ENCODE data around the gene LAMA2. TPM values are rescaled to one million over a fixed set of nuclear protein-coding genes. Genes with fewer than 3 reads are reported as not detected.

LAMA2 gene
- polyA plus RNA-seq, 1 of the 3 experiments (the other 2 are of a cell fraction) = 0.92 TPM

DNA sequence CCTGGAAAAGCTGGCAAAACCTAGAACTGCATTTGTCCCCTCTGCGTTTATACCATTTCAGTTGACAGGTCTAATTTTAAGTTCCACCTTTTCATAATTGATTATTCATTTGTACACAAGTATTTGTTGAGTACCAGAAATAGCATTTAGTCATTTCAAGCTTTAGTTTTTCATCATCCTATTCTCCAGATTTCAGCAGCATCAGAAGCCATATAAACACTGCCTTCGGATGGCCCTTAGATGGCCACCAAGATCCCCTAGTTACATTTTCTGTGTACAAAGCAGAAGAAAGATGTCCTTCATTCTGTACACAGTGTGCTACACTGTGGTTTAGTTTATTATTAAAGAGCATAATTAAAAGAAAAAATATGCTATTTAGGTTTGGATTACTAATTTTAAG, 131.4 kb downstream of the LAMA2 start:
- POLR2A ChIA-PET = no interaction called here
- Histone ChIP-seq H2AFZ (ENCODE audit: low read depth) (no peak overlapping the region), H3K9ac (no peak overlapping the region), H3K79me2 (ENCODE audit: insufficient read depth) (no peaks in the 10 kb centered on the region), H3K4me1 (ENCODE audit: control insufficient read depth in 1 of 2, insufficient read depth in 2 of 2, low read depth in 1 of 2, low read length in 1 of 2) (no peaks in the 10 kb centered on the region), H3F3A (replicated peaks; ENCODE audit: insufficient read depth) (no peaks in the 10 kb centered on the region), H3K9me2 (no peaks in the 10 kb centered on the region), H3K27ac (ENCODE audit: low read depth in 2 of 2, low read length in 1 of 2) (no peak overlapping the region), H3K4me2 (no peak overlapping the region), H4K20me1 (ENCODE audit: insufficient read depth) (no peaks in the 10 kb centered on the region), H3K4me3 (ENCODE audit: low read depth in 2 of 2, low read length in 1 of 2) (no peak overlapping the region), H3K27me3 (ENCODE audit: insufficient read depth) (no peaks in the 10 kb centered on the region), H3K9me3 (no peaks in the 10 kb centered on the region), H3K36me3 (replicated peaks in 1 of 2; ENCODE audit: control insufficient read depth in 1 of 2, insufficient read depth in 2 of 2, low read length in 1 of 2) (no peaks in the 10 kb centered on the region)
- no peak for DNase-seq
- WGBS (ENCODE audit: low lambda C conversion rate) = 11% methylated on average over 2 of the region's 2 CpGs
- CTCF ChIA-PET = no interaction called here
- TF ChIP-seq, protein P1, sequence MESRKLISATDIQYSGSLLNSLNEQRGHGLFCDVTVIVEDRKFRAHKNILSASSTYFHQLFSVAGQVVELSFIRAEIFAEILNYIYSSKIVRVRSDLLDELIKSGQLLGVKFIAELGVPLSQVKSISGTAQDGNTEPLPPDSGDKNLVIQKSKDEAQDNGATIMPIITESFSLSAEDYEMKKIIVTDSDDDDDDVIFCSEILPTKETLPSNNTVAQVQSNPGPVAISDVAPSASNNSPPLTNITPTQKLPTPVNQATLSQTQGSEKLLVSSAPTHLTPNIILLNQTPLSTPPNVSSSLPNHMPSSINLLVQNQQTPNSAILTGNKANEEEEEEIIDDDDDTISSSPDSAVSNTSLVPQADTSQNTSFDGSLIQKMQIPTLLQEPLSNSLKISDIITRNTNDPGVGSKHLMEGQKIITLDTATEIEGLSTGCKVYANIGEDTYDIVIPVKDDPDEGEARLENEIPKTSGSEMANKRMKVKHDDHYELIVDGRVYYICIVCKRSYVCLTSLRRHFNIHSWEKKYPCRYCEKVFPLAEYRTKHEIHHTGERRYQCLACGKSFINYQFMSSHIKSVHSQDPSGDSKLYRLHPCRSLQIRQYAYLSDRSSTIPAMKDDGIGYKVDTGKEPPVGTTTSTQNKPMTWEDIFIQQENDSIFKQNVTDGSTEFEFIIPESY (IDR thresholded peaks at IDR 0.05; ENCODE audit: borderline replicate concordance, low read depth) = no peak
- no peak for TF ChIP-seq NRF1 (IDR thresholded peaks at IDR 0.05; ENCODE audit: low read depth, low read length)
- TF ChIP-seq GABPA (IDR thresholded peaks at IDR 0.05; ENCODE audit: low read depth) = no peak
- TF ChIP-seq, protein P2, sequence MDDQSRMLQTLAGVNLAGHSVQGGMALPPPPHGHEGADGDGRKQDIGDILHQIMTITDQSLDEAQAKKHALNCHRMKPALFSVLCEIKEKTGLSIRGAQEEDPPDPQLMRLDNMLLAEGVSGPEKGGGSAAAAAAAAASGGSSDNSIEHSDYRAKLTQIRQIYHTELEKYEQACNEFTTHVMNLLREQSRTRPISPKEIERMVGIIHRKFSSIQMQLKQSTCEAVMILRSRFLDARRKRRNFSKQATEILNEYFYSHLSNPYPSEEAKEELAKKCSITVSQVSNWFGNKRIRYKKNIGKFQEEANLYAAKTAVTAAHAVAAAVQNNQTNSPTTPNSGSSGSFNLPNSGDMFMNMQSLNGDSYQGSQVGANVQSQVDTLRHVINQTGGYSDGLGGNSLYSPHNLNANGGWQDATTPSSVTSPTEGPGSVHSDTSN (IDR thresholded peaks at IDR 0.05) = no peak
- TF ChIP-seq FOXM1 (IDR thresholded peaks at IDR 0.05; ENCODE audit: low read depth) = no peak
- TF ChIP-seq, protein P3, sequence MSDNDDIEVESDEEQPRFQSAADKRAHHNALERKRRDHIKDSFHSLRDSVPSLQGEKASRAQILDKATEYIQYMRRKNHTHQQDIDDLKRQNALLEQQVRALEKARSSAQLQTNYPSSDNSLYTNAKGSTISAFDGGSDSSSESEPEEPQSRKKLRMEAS (IDR thresholded peaks at IDR 0.05; ENCODE audit: low read depth) = no peak
- no peak for TF ChIP-seq TCF12 (IDR thresholded peaks at IDR 0.05)
- TF ChIP-seq MEF2A (IDR thresholded peaks at IDR 0.05; ENCODE audit: borderline replicate concordance, low read depth) = no peak
- TF ChIP-seq RAD21 (IDR thresholded peaks at IDR 0.05; ENCODE audit: low read length) = no peak

DNA sequence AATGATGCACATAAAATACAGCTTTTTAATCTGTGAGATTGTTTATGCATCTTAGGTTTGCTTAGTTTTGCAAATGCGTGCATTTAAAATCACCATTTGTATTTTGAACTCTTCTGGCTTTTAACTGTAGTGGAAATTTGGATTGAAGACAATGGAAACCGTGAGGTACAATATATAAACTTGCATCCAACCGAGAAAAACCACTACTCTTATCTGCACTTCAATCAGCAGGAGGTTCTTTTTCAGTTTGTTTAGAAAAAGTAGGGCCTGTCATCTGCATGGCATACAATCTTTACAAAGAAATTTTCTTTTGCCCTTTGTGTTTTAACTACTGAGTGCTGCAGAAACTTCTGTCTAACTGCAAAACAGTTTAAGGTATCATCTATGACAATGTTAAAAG, 132.8 kb downstream of the LAMA2 start:
- Histone ChIP-seq H3K4me1 (ENCODE audit: control insufficient read depth in 1 of 2, insufficient read depth in 2 of 2, low read depth in 1 of 2, low read length in 1 of 2) (no peaks in the 10 kb centered on the region), H3K79me2 (ENCODE audit: insufficient read depth) (no peaks in the 10 kb centered on the region), H3K4me3 (ENCODE audit: low read depth in 2 of 2, low read length in 1 of 2) (no peak overlapping the region), H3K9me2 (no peaks in the 10 kb centered on the region), H3K36me3 (replicated peaks in 1 of 2; ENCODE audit: control insufficient read depth in 1 of 2, insufficient read depth in 2 of 2, low read length in 1 of 2) (no peaks in the 10 kb centered on the region), H3K9me3 (no peaks in the 10 kb centered on the region), H3K27me3 (ENCODE audit: insufficient read depth) (no peaks in the 10 kb centered on the region), H3K27ac (ENCODE audit: low read depth in 2 of 2, low read length in 1 of 2) (no peak overlapping the region), H3K9ac (no peak overlapping the region), H3K4me2 (no peak overlapping the region), H4K20me1 (ENCODE audit: insufficient read depth) (no peaks in the 10 kb centered on the region), H2AFZ (ENCODE audit: low read depth) (no peak overlapping the region), H3F3A (replicated peaks; ENCODE audit: insufficient read depth) (no peaks in the 10 kb centered on the region)
- ChIA-PET POLR2A (no interaction called here), CTCF (no interaction called here)
- 8% methylated on average over 3 of the region's 3 CpGs for WGBS (ENCODE audit: low lambda C conversion rate)
- no peak for DNase-seq
- TF ChIP-seq, protein P4, sequence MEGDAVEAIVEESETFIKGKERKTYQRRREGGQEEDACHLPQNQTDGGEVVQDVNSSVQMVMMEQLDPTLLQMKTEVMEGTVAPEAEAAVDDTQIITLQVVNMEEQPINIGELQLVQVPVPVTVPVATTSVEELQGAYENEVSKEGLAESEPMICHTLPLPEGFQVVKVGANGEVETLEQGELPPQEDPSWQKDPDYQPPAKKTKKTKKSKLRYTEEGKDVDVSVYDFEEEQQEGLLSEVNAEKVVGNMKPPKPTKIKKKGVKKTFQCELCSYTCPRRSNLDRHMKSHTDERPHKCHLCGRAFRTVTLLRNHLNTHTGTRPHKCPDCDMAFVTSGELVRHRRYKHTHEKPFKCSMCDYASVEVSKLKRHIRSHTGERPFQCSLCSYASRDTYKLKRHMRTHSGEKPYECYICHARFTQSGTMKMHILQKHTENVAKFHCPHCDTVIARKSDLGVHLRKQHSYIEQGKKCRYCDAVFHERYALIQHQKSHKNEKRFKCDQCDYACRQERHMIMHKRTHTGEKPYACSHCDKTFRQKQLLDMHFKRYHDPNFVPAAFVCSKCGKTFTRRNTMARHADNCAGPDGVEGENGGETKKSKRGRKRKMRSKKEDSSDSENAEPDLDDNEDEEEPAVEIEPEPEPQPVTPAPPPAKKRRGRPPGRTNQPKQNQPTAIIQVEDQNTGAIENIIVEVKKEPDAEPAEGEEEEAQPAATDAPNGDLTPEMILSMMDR (IDR thresholded peaks at IDR 0.05) = no peak
- TF ChIP-seq EP300 (IDR thresholded peaks at IDR 0.05; ENCODE audit: borderline replicate concordance in 1 of 2, low read depth in 1 of 2, low read length in 1 of 2) (no peak), JUND (IDR thresholded peaks at IDR 0.05) (no peak), TEAD4 (IDR thresholded peaks at IDR 0.05; ENCODE audit: borderline replicate concordance, insufficient read depth) (no peak), RXRA (IDR thresholded peaks at IDR 0.05; ENCODE audit: borderline replicate concordance, low read depth) (no peak), GATA2 (CRISPR knock-in tag; IDR thresholded peaks at IDR 0.05) (no peak)
- TF ChIP-seq, protein P5, sequence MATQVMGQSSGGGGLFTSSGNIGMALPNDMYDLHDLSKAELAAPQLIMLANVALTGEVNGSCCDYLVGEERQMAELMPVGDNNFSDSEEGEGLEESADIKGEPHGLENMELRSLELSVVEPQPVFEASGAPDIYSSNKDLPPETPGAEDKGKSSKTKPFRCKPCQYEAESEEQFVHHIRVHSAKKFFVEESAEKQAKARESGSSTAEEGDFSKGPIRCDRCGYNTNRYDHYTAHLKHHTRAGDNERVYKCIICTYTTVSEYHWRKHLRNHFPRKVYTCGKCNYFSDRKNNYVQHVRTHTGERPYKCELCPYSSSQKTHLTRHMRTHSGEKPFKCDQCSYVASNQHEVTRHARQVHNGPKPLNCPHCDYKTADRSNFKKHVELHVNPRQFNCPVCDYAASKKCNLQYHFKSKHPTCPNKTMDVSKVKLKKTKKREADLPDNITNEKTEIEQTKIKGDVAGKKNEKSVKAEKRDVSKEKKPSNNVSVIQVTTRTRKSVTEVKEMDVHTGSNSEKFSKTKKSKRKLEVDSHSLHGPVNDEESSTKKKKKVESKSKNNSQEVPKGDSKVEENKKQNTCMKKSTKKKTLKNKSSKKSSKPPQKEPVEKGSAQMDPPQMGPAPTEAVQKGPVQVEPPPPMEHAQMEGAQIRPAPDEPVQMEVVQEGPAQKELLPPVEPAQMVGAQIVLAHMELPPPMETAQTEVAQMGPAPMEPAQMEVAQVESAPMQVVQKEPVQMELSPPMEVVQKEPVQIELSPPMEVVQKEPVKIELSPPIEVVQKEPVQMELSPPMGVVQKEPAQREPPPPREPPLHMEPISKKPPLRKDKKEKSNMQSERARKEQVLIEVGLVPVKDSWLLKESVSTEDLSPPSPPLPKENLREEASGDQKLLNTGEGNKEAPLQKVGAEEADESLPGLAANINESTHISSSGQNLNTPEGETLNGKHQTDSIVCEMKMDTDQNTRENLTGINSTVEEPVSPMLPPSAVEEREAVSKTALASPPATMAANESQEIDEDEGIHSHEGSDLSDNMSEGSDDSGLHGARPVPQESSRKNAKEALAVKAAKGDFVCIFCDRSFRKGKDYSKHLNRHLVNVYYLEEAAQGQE (IDR thresholded peaks at IDR 0.05; ENCODE audit: low read depth, low read length) = no peak
- TF ChIP-seq, protein P2 (IDR thresholded peaks at IDR 0.05) = no peak
- TF ChIP-seq, protein P1 (IDR thresholded peaks at IDR 0.05; ENCODE audit: borderline replicate concordance, low read depth) = no peak

Measured in SK-N-SH (cell line).